ENCODE results near the gene MFAP2.

MFAP2 gene

GRCh38 chr1:16927711-16928485, 52.5 kb downstream of the MFAP2 start:
- no peaks in the 10 kb centered on the region for H3K9me2 ChIP-seq (replicated peaks; ENCODE audit: insufficient read depth, low read length)
- H3K4me2 ChIP-seq (ENCODE audit: low read depth, low read length, poor library complexity, severe bottlenecking) = no peak overlapping the region
- no peak overlapping the region for H3K4me3 ChIP-seq (ENCODE audit: insufficient read depth, low read length, poor library complexity, severe bottlenecking)
- H2AFZ ChIP-seq (ENCODE audit: low read depth, low read length, severe bottlenecking) = no peak overlapping the region
- no peak for TF ChIP-seq CTCF (IDR thresholded peaks at IDR 0.05; ENCODE audit: insufficient read depth, low read length, poor library complexity, severe bottlenecking)
- TF ChIP-seq EZH2phosphoT487 (conservative IDR thresholded peaks at IDR 0.05; ENCODE audit: low read length) = no peak
- H3K27me3 ChIP-seq (ENCODE audit: low read length) = no peaks in the 10 kb centered on the region
- no peaks in the 10 kb centered on the region for H3F3A ChIP-seq (ENCODE audit: insufficient read depth)
- H3K27ac ChIP-seq (ENCODE audit: low read depth, low read length) = no peak overlapping the region
- H4K20me1 ChIP-seq (ENCODE audit: low read depth, low read length) = no peaks in the 10 kb centered on the region
- H3K9ac ChIP-seq (ENCODE audit: low read length) = no peak overlapping the region
- H3K9me3 ChIP-seq (ENCODE audit: insufficient read depth, low read length) = no peaks in the 10 kb centered on the region
- no peaks in the 10 kb centered on the region for H3K36me3 ChIP-seq (ENCODE audit: low read length)
- no peaks in the 10 kb centered on the region for H3K79me2 ChIP-seq (ENCODE audit: insufficient read depth, low read length)

GRCh38 chr1:16927256-16927655, 53.2 kb downstream of the MFAP2 start:
- Histone ChIP-seq H4K20me1 (ENCODE audit: low read depth, low read length) (no peaks in the 10 kb centered on the region), H3K36me3 (ENCODE audit: low read length) (no peaks in the 10 kb centered on the region), H3K4me3 (ENCODE audit: insufficient read depth, low read length, poor library complexity, severe bottlenecking) (no peak overlapping the region), H3K79me2 (ENCODE audit: insufficient read depth, low read length) (no peaks in the 10 kb centered on the region), H3K27ac (ENCODE audit: low read depth, low read length) (no peak overlapping the region), H3K4me2 (ENCODE audit: low read depth, low read length, poor library complexity, severe bottlenecking) (no peak overlapping the region), H3K9me2 (replicated peaks; ENCODE audit: insufficient read depth, low read length) (no peaks in the 10 kb centered on the region), H3K9me3 (ENCODE audit: insufficient read depth, low read length) (no peaks in the 10 kb centered on the region), H3F3A (ENCODE audit: insufficient read depth) (no peaks in the 10 kb centered on the region), H3K27me3 (ENCODE audit: low read length) (no peaks in the 10 kb centered on the region), H2AFZ (ENCODE audit: low read depth, low read length, severe bottlenecking) (no peak overlapping the region), H3K9ac (ENCODE audit: low read length) (no peak overlapping the region)
- TF ChIP-seq CTCF (IDR thresholded peaks at IDR 0.05; ENCODE audit: insufficient read depth, low read length, poor library complexity, severe bottlenecking) (no peak), EZH2phosphoT487 (conservative IDR thresholded peaks at IDR 0.05; ENCODE audit: low read length) (no peak)

GRCh38 chr1:16926491-16927073, 53.8 kb downstream of the MFAP2 start:
- Histone ChIP-seq H2AFZ (ENCODE audit: low read depth, low read length, severe bottlenecking) (no peak overlapping the region), H3K4me3 (ENCODE audit: insufficient read depth, low read length, poor library complexity, severe bottlenecking) (no peak overlapping the region), H3K27me3 (ENCODE audit: low read length) (no peaks in the 10 kb centered on the region), H3K9ac (ENCODE audit: low read length) (no peak overlapping the region), H3K9me2 (replicated peaks; ENCODE audit: insufficient read depth, low read length) (no peaks in the 10 kb centered on the region), H4K20me1 (ENCODE audit: low read depth, low read length) (no peaks in the 10 kb centered on the region), H3K9me3 (ENCODE audit: insufficient read depth, low read length) (no peaks in the 10 kb centered on the region), H3K79me2 (ENCODE audit: insufficient read depth, low read length) (no peaks in the 10 kb centered on the region), H3K36me3 (ENCODE audit: low read length) (no peaks in the 10 kb centered on the region), H3K4me2 (ENCODE audit: low read depth, low read length, poor library complexity, severe bottlenecking) (no peak overlapping the region), H3F3A (ENCODE audit: insufficient read depth) (no peaks in the 10 kb centered on the region), H3K27ac (ENCODE audit: low read depth, low read length) (no peak overlapping the region)
- no peak for TF ChIP-seq EZH2phosphoT487 (conservative IDR thresholded peaks at IDR 0.05; ENCODE audit: low read length)
- no peak for TF ChIP-seq CTCF (IDR thresholded peaks at IDR 0.05; ENCODE audit: insufficient read depth, low read length, poor library complexity, severe bottlenecking)

Measured in SU-DHL-6 (cell line).